Mesenchymal stem cell (in vitro differentiated cells and primary cell): ENCODE results near the gene NCOA1.

ENCODE experiments used
- DNase-seq: peaks from one replicate; pipeline ENCODE4 v3.0.0-alpha.2; 2013
- H2AFZ ChIP-seq: one replicate; pipeline ENCODE4 v1.6.1; 2013; ENCODE audit warnings: low read depth, mild to moderate bottlenecking, control low read depth, inconsistent platforms, low read length, moderate library complexity
- H2AK5ac ChIP-seq: 2 replicates; pipeline ENCODE4 v1.6.1; 2013; ENCODE audit warnings: low read length, moderate library complexity, mild to moderate bottlenecking, inconsistent platforms; ENCODE audit not compliant: severe bottlenecking
- H2BK120ac ChIP-seq: one replicate; pipeline ENCODE4 v1.6.1; 2013; ENCODE audit warnings: low read depth, mild to moderate bottlenecking, inconsistent platforms, low read length, moderate library complexity
- H2BK12ac ChIP-seq, 2 experiments: one replicate each; pipeline ENCODE4 v1.6.1; 2013; ENCODE audit warnings: inconsistent platforms in 2 of 2, low read length in 2 of 2, mild to moderate bottlenecking in 2 of 2, moderate library complexity in 2 of 2, control low read depth in 1 of 2
- H2BK15ac ChIP-seq: one replicate; pipeline ENCODE4 v1.6.1; 2013; ENCODE audit warnings: mild to moderate bottlenecking, low read depth, inconsistent platforms; ENCODE audit not compliant: poor library complexity, severe bottlenecking
- H2BK5ac ChIP-seq: 2 replicates; pipeline ENCODE4 v1.6.1; 2013; ENCODE audit warnings: low read depth, mild to moderate bottlenecking, low read length, control low read depth, inconsistent platforms; ENCODE audit not compliant: poor library complexity, severe bottlenecking
- H3K14ac ChIP-seq, 2 experiments: one replicate each; pipeline ENCODE4 v1.6.1; 2013; ENCODE audit warnings: inconsistent platforms in 2 of 2, low read length in 2 of 2, control low read depth in 1 of 2, mild to moderate bottlenecking in 1 of 2, moderate library complexity in 1 of 2
- H3K18ac ChIP-seq, 2 experiments: one replicate each; pipeline ENCODE4 v1.6.1; 2013; ENCODE audit warnings: inconsistent platforms in 2 of 2, low read length in 2 of 2, control low read depth in 1 of 2, low read depth in 1 of 2, mild to moderate bottlenecking in 1 of 2
- H3K23ac ChIP-seq, 2 experiments: one replicate each; pipeline ENCODE4 v1.6.1; 2013; ENCODE audit warnings: inconsistent platforms in 2 of 2, low read length in 2 of 2, mild to moderate bottlenecking in 2 of 2, moderate library complexity in 2 of 2, control low read depth in 1 of 2
- H3K27ac ChIP-seq: 2 replicates; pipeline ENCODE4 v1.5.1; 2013; ENCODE audit warnings: mild to moderate bottlenecking, moderate library complexity, low read length, control low read depth, inconsistent platforms; ENCODE audit not compliant: poor library complexity, severe bottlenecking
- H3K27me3 ChIP-seq, 2 experiments: 2 replicates each; pipeline versions ENCODE4 v1.6.1 to v1.7.0; 2013; ENCODE audit warnings: low read length in 2 of 2, mild to moderate bottlenecking in 2 of 2, moderate library complexity in 2 of 2, control low read depth in 1 of 2, inconsistent platforms in 1 of 2; ENCODE audit not compliant: control insufficient read depth in 1 of 2, insufficient read depth in 1 of 2
- H3K36me3 ChIP-seq, 2 experiments: 2 replicates each; pipeline versions ENCODE4 v1.6.1 to v1.7.0; 2013; ENCODE audit warnings: low read length in 2 of 2, control low read depth in 1 of 2, inconsistent platforms in 1 of 2, low read depth in 1 of 2, mild to moderate bottlenecking in 1 of 2; ENCODE audit not compliant: insufficient read depth in 2 of 2, control insufficient read depth in 1 of 2
- H3K4ac ChIP-seq, 2 experiments: one replicate each; pipeline ENCODE4 v1.6.1; 2013; ENCODE audit warnings: inconsistent platforms in 2 of 2, low read length in 2 of 2, mild to moderate bottlenecking in 2 of 2, moderate library complexity in 2 of 2, control low read depth in 1 of 2, low read depth in 1 of 2
- H3K4me1 ChIP-seq: 2 replicates; pipeline ENCODE4 v1.6.1; 2013; ENCODE audit warnings: low read depth, low read length, control low read depth; ENCODE audit not compliant: control insufficient read depth, insufficient read depth
- H3K4me2 ChIP-seq: 2 replicates; pipeline ENCODE4 v1.6.1; 2013; ENCODE audit warnings: low read length, mild to moderate bottlenecking, inconsistent platforms; ENCODE audit not compliant: poor library complexity, severe bottlenecking
- H3K4me3 ChIP-seq, 2 experiments: 2 replicates each; pipeline versions ENCODE4 v1.5.1 to v1.7.0; 2013; ENCODE audit warnings: low read length in 2 of 2, mild to moderate bottlenecking in 2 of 2, control low read depth in 1 of 2, low read depth in 1 of 2; ENCODE audit not compliant: insufficient read depth in 1 of 2
- H3K79me1 ChIP-seq: replicated peaks from 2 replicates; pipeline ENCODE4 v1.6.1; 2013; ENCODE audit warnings: mild to moderate bottlenecking, control low read depth, low read length, inconsistent platforms; ENCODE audit not compliant: poor library complexity, severe bottlenecking
- H3K9ac ChIP-seq: 2 replicates; pipeline ENCODE4 v1.7.0; 2013; ENCODE audit warnings: mild to moderate bottlenecking, low read length, moderate library complexity
- H3K9me3 ChIP-seq: 2 replicates; pipeline ENCODE4 v1.7.0; 2013; ENCODE audit warnings: mild to moderate bottlenecking, low read length; ENCODE audit not compliant: control insufficient read depth
- H4K8ac ChIP-seq: one replicate; pipeline ENCODE4 v1.6.1; 2013; ENCODE audit warnings: inconsistent platforms, mild to moderate bottlenecking, low read length, moderate library complexity
- H4K91ac ChIP-seq: one replicate; pipeline ENCODE4 v1.6.1; 2013; ENCODE audit warnings: mild to moderate bottlenecking, low read length, inconsistent platforms
- WGBS: methylation state at CpG from one replicate; pipeline ENCODE4 v1.1.7; 2013; ENCODE audit warnings: mixed read lengths; 5-methylcytosine and 5-hydroxymethylcytosine counted together

NCOA1 gene

GRCh38 chr2:24644032-24644431, 153.0 kb downstream of the NCOA1 start:
- Histone ChIP-seq H3K9me3 (no peaks in the 10 kb centered on the region), H3K4me1 (no peaks in the 10 kb centered on the region), H2AFZ (no peak overlapping the region), H3K27ac (no peak overlapping the region), H2BK5ac (no peak overlapping the region), H4K8ac (no peak overlapping the region), H2BK15ac (no peak overlapping the region), H2AK5ac (no peak overlapping the region), H3K14ac (no peak overlapping the region), H3K9ac (no peak overlapping the region), H3K4me3 (no peak overlapping the region), H3K36me3 (peaks cover 0 to 2% of the 10 kb centered on the region in 2 experiments), H3K18ac (no peak overlapping the region), H3K27me3 (no peaks in the 10 kb centered on the region), H3K4ac (no peak overlapping the region), H3K79me1 (peaks cover 1% of the 10 kb centered on the region), H3K4me2 (no peak overlapping the region), H3K23ac (no peak overlapping the region), H2BK120ac (no peak overlapping the region), H2BK12ac (no peak overlapping the region), H4K91ac (no peak overlapping the region)
- 100% methylated on average over 1 of the region's 2 CpGs for WGBS
- DNase-seq, result no peak

- Histone ChIP-seq H3K79me1 (peaks cover 2% of the 10 kb centered on the region), H2BK120ac (no peak overlapping the region), H3K14ac (no peak overlapping the region), H4K8ac (no peak overlapping the region), H2BK15ac (no peak overlapping the region), H4K91ac (no peak overlapping the region), H3K18ac (no peak overlapping the region), H3K4ac (no peak overlapping the region), H3K9ac (no peak overlapping the region), H3K27ac (no peak overlapping the region), H3K27me3 (no peaks in the 10 kb centered on the region), H3K4me3 (no peak overlapping the region), H2AK5ac (no peak overlapping the region), H2BK12ac (no peak overlapping the region), H3K23ac (no peak overlapping the region), H3K4me2 (no peak overlapping the region), H3K9me3 (no peaks in the 10 kb centered on the region), H2BK5ac (no peak overlapping the region), H3K36me3 (no peaks in the 10 kb centered on the region), H3K4me1 (no peaks in the 10 kb centered on the region), H2AFZ (no peak overlapping the region)
- DNase-seq, result no peak
These were observed 160.1 kb downstream of the NCOA1 start for GRCh38 chr2:24650997-24651642.

GRCh38 chr2:24651643-24652003, 160.6 kb downstream of the NCOA1 start:
- Histone ChIP-seq H3K27ac (no peak overlapping the region), H3K4me3 (no peak overlapping the region), H3K79me1 (peaks cover 2% of the 10 kb centered on the region), H4K8ac (no peak overlapping the region), H3K23ac (no peak overlapping the region), H3K36me3 (no peaks in the 10 kb centered on the region), H3K4me2 (no peak overlapping the region), H3K18ac (no peak overlapping the region), H3K4me1 (no peaks in the 10 kb centered on the region), H2BK5ac (no peak overlapping the region), H3K27me3 (no peaks in the 10 kb centered on the region), H2BK12ac (no peak overlapping the region), H2AFZ (no peak overlapping the region), H3K14ac (no peak overlapping the region), H2BK15ac (no peak overlapping the region), H3K4ac (no peak overlapping the region), H3K9ac (no peak overlapping the region), H2BK120ac (no peak overlapping the region), H3K9me3 (no peaks in the 10 kb centered on the region), H4K91ac (no peak overlapping the region), H2AK5ac (no peak overlapping the region)
- no peak for DNase-seq

GRCh38 chr2:24652265-24653182, 161.5 kb downstream of the NCOA1 start:
- Histone ChIP-seq H3K27me3 (no peaks in the 10 kb centered on the region), H4K91ac (no peak overlapping the region), H4K8ac (no peak overlapping the region), H3K27ac (no peak overlapping the region), H2BK15ac (no peak overlapping the region), H2AFZ (no peak overlapping the region), H2BK12ac (no peak overlapping the region), H3K14ac (no peak overlapping the region), H3K9ac (no peak overlapping the region), H3K23ac (no peak overlapping the region), H3K18ac (no peak overlapping the region), H3K4ac (no peak overlapping the region), H2BK120ac (no peak overlapping the region), H3K79me1 (peaks cover 2% of the 10 kb centered on the region), H3K4me2 (no peak overlapping the region), H3K9me3 (no peaks in the 10 kb centered on the region), H2AK5ac (no peak overlapping the region), H3K36me3 (no peaks in the 10 kb centered on the region), H3K4me1 (no peaks in the 10 kb centered on the region), H3K4me3 (no peak overlapping the region), H2BK5ac (no peak overlapping the region)
- WGBS, result no CpG with 5 or more reads among the region's 3 CpGs
- peak; percentile 68 for DNase-seq
